SK-N-SH treated with all-trans-retinoic acid at 6 μM for 48 hours (cell line): ENCODE data around the gene SULT2B1.
A peak's percentile ranks its signal among the peaks of the same experiment; 100 is the strongest.

Experiments used
- ATAC-seq: fragments of 200-7000 bp; cut with Tn5 transposase; 3 replicates; pipeline ENCODE4 v1.9.1; 2020; ENCODE audit warnings: mild to moderate bottlenecking, moderate library complexity
- ARNTL ChIP-seq: fragments of 450-650 bp; formaldehyde crosslinking; IDR thresholded peaks from 2 replicates; pipeline ENCODE4 v1.5.0; 2020; ENCODE audit warnings: low read depth, mild to moderate bottlenecking, moderate library complexity, borderline replicate concordance
- BACH2 ChIP-seq: fragments of 250-450 bp; sonication (Bioruptor Pico); IDR thresholded peaks from 2 replicates; pipeline ENCODE4 v1.9.0; 2021; ENCODE audit warnings: mild to moderate bottlenecking, borderline replicate concordance
- CREB5 ChIP-seq: fragments of 250-450 bp; sonication (Bioruptor Pico); IDR thresholded peaks from 2 replicates; pipeline ENCODE4 v1.5.1; 2020; ENCODE audit warnings: low read depth, mild to moderate bottlenecking, moderate library complexity
- CSDC2 ChIP-seq: fragments of 250-450 bp; sonication (Bioruptor Pico); IDR thresholded peaks from 2 replicates; pipeline ENCODE4 v1.5.0; 2020; ENCODE audit warnings: mild to moderate bottlenecking, moderate library complexity
- CSRNP3 ChIP-seq: fragments of 250-450 bp; sonication (Bioruptor Pico); IDR thresholded peaks from 2 replicates; pipeline ENCODE4 v1.5.1; 2021; ENCODE audit warnings: mild to moderate bottlenecking, moderate library complexity
- ESRRG ChIP-seq: fragments of 250-450 bp; sonication (Bioruptor Pico); IDR thresholded peaks from 2 replicates; pipeline ENCODE4 v1.6.1; 2021; ENCODE audit warnings: mild to moderate bottlenecking
- GLIS3 ChIP-seq: fragments of 250-450 bp; sonication (Bioruptor Pico); IDR thresholded peaks from 2 replicates; pipeline ENCODE4 v1.5.0; 2020; ENCODE audit warnings: mild to moderate bottlenecking, moderate library complexity
- OSR1 ChIP-seq: fragments of 250-450 bp; sonication (Bioruptor Pico); IDR thresholded peaks from 2 replicates; pipeline ENCODE4 v1.8.0; 2022; ENCODE audit warnings: moderate library complexity, mild to moderate bottlenecking, inconsistent platforms
- PATZ1 ChIP-seq: fragments of 250-450 bp; sonication (Bioruptor Pico); IDR thresholded peaks from 2 replicates; pipeline ENCODE4 v1.8.0; 2020; ENCODE audit warnings: mild to moderate bottlenecking, moderate library complexity, borderline replicate concordance
- PPARA ChIP-seq: fragments of 250-450 bp; sonication (Bioruptor Pico); IDR thresholded peaks from 2 replicates; pipeline ENCODE4 v1.5.0; 2020; ENCODE audit warnings: mild to moderate bottlenecking, borderline replicate concordance
- RARB ChIP-seq: fragments of 250-450 bp; sonication (Bioruptor Pico); IDR thresholded peaks from 2 replicates; pipeline ENCODE4 v1.8.0; 2021; ENCODE audit warnings: mild to moderate bottlenecking, moderate library complexity
- SNAI2 ChIP-seq: fragments of 250-450 bp; sonication (Bioruptor Pico); IDR thresholded peaks from 2 replicates; pipeline ENCODE4 v1.5.0; 2020; ENCODE audit warnings: mild to moderate bottlenecking, moderate library complexity
- TCF4 ChIP-seq: fragments of 250-450 bp; sonication (Bioruptor Pico); IDR thresholded peaks from 2 replicates; pipeline ENCODE4 v1.8.0; 2021; ENCODE audit warnings: mild to moderate bottlenecking, moderate library complexity, borderline replicate concordance
- TOX ChIP-seq: fragments of 250-450 bp; sonication (Bioruptor Pico); IDR thresholded peaks from 2 replicates; pipeline ENCODE4 v1.8.0; 2021; ENCODE audit warnings: mild to moderate bottlenecking, moderate library complexity, borderline replicate concordance
- ZFP3 ChIP-seq: fragments of 250-450 bp; sonication (Bioruptor Pico); IDR thresholded peaks from 2 replicates; pipeline ENCODE4 v1.5.0; 2020; ENCODE audit warnings: mild to moderate bottlenecking, moderate library complexity
- ZFP30 ChIP-seq: fragments of 450-650 bp; formaldehyde crosslinking; IDR thresholded peaks from 2 replicates; pipeline ENCODE4 v1.5.0; 2022; ENCODE audit warnings: mild to moderate bottlenecking, moderate library complexity
- ZNF565 ChIP-seq: fragments of 450-650 bp; formaldehyde crosslinking; conservative IDR thresholded peaks from 2 replicates; pipeline ENCODE4 v1.5.0; 2020; ENCODE audit warnings: low read depth, mild to moderate bottlenecking, moderate library complexity
- ZNF70 ChIP-seq: fragments of 450-650 bp; formaldehyde crosslinking; IDR thresholded peaks from 2 replicates; pipeline ENCODE4 v1.5.0; 2020; ENCODE audit warnings: mild to moderate bottlenecking, moderate library complexity
- ZNF8 ChIP-seq: fragments of 450-650 bp; formaldehyde crosslinking; IDR thresholded peaks from 2 replicates; pipeline ENCODE4 v1.5.0; 2020; ENCODE audit warnings: mild to moderate bottlenecking, moderate library complexity
- TF ChIP-seq, protein P1 (sequence below): fragments of 250-450 bp; sonication (Bioruptor Pico); IDR thresholded peaks from 2 replicates; pipeline ENCODE4 v1.8.0; 2021; ENCODE audit warnings: low read depth, mild to moderate bottlenecking, moderate library complexity, borderline replicate concordance

The SULT2B1 gene

DNA sequence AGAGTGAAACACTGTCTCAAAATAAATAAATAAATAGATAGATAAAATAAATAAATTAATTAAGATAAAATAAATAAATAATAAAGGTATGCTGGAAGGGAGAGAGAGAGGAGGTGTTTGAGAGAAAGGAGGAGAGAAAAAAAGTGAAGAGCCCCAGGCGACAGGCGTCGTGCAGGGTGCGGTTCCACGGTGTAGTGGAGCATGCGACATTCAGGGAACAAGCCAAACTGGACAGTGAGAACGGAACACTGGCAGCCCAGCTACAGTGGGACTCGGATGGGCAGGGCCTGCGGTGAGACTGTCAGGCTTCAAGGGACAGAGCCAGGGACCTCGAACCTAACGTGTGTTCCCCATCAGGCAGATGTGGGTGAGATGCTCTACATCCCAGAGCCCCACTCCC is 9.4 kb downstream of the SULT2B1 start:
- ATAC-seq = no peak
- TF ChIP-seq GLIS3 (CRISPR knock-in tag) (no peak), ZNF70 (CRISPR knock-in tag) (no peak), BACH2 (CRISPR knock-in tag) (no peak), TCF4 (CRISPR knock-in tag) (no peak), OSR1 (CRISPR knock-in tag) (no peak), SNAI2 (no peak), PATZ1 (CRISPR knock-in tag) (no peak), PPARA (CRISPR knock-in tag) (no peak), CREB5 (CRISPR knock-in tag) (no peak), ZFP30 (CRISPR knock-in tag) (no peak), RARB (no peak), ZFP3 (no peak), ARNTL (CRISPR knock-in tag) (no peak), ZNF565 (CRISPR knock-in tag) (no peak), ZNF8 (CRISPR knock-in tag) (no peak), CSRNP3 (CRISPR knock-in tag) (no peak)
- TF ChIP-seq, protein P1, sequence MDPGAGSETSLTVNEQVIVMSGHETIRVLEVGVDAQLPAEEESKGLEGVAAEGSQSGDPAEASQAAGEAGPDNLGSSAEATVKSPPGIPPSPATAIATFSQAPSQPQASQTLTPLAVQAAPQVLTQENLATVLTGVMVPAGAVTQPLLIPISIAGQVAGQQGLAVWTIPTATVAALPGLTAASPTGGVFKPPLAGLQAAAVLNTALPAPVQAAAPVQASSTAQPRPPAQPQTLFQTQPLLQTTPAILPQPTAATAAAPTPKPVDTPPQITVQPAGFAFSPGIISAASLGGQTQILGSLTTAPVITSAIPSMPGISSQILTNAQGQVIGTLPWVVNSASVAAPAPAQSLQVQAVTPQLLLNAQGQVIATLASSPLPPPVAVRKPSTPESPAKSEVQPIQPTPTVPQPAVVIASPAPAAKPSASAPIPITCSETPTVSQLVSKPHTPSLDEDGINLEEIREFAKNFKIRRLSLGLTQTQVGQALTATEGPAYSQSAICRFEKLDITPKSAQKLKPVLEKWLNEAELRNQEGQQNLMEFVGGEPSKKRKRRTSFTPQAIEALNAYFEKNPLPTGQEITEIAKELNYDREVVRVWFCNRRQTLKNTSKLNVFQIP = no peak
- TF ChIP-seq, all 23 proteins: peak for 0

- TF ChIP-seq TOX (CRISPR knock-in tag) = no peak
- TF ChIP-seq BACH2 (CRISPR knock-in tag) = no peak
- no peak for TF ChIP-seq CREB5 (CRISPR knock-in tag)
- TF ChIP-seq ZFP30 (CRISPR knock-in tag) = no peak
- no peak for TF ChIP-seq ARNTL (CRISPR knock-in tag)
- TF ChIP-seq CSDC2 (CRISPR knock-in tag) = no peak
- no peak for TF ChIP-seq ZNF565 (CRISPR knock-in tag)
- TF ChIP-seq, protein P1 = no peak
- TF ChIP-seq ESRRG (CRISPR knock-in tag) = no peak
- TF ChIP-seq OSR1 (CRISPR knock-in tag) = no peak
- TF ChIP-seq TCF4 (CRISPR knock-in tag) = no peak
- no peak for TF ChIP-seq GLIS3 (CRISPR knock-in tag)
- no peak for TF ChIP-seq PPARA (CRISPR knock-in tag)
Observed at GRCh38 chr19:48565090-48565489, 13.1 kb downstream of the SULT2B1 start.

DNA sequence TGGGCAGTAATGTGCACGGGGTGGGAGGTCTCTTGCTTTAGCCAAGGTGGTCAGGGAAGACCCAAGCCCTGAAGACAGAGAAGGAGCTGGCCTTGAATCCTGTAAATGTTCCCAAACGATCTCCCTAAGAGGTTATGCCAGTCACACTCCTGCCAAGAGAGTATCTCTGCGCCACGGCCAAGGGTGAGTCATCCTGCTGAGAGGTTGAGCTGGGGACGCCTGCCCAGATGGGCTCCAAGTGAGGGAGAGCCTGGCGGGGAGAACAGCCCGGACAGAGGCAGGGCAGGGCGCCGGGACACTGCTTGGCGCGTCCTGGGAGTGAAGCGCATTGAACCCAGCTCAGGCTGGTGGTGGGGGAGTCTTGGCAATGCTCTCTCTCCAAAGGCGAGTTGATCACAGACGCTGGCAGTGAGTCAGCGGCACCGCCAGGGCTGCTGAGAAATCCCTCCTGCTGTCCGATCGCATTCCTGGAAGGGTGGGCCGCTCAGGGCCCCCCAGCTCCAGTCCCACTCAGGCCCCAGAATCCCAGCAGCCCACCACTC is 16.4 kb downstream of the SULT2B1 start:
- ATAC-seq = peak; percentile 99
- TF ChIP-seq GLIS3 (CRISPR knock-in tag) (0 out of 2 replicates have a peak, but pooled peaks have one; percentile 35), ZNF565 (CRISPR knock-in tag) (no peak), ZFP3 (0 out of 2 replicates have a peak, but pooled peaks have one; percentile 33)

More at GRCh38 chr19:48565090-48565489, 13.1 kb downstream of the SULT2B1 start:
- ATAC-seq = no peak
